GM23338 (cell line): ENCODE measurements around the gene DLG3.

Experiments used
- CREB1 ChIP-seq: fragments of 250-450 bp; sonication (Bioruptor Pico); IDR thresholded peaks from 2 replicates; pipeline ENCODE4 v1.5.0; 2020; ENCODE audit warnings: low read depth, mild to moderate bottlenecking, moderate library complexity
- EZH2 ChIP-seq: fragments of 200-600 bp; sonication (generic); IDR thresholded peaks from one replicate; pipeline ENCODE4 v1.8.0; 2017; ENCODE audit warnings: antibody characterized with exemption, mild to moderate bottlenecking, low read depth; ENCODE audit not compliant: unreplicated experiment
- EZH2phosphoT487 ChIP-seq: fragments of 200-600 bp; sonication (generic); IDR thresholded peaks from one replicate; pipeline ENCODE4 v1.8.1; 2018; ENCODE audit warnings: antibody characterized with exemption; ENCODE audit not compliant: unreplicated experiment
- JUNB ChIP-seq: IDR thresholded peaks from one replicate; pipeline ENCODE4 v1.6.1; 2016; ENCODE audit warnings: antibody characterized with exemption; ENCODE audit not compliant: unreplicated experiment
- NANOG ChIP-seq: IDR thresholded peaks from 2 replicates; pipeline ENCODE4 v1.6.1; 2016; ENCODE audit warnings: antibody characterized with exemption, borderline replicate concordance
- POLR2AphosphoS5 ChIP-seq: IDR thresholded peaks from 2 replicates; pipeline ENCODE4 v1.6.1; 2016; ENCODE audit warnings: antibody characterized with exemption, low read depth
- STAT1 ChIP-seq: IDR thresholded peaks from one replicate; pipeline ENCODE4 v1.6.1; 2016; ENCODE audit warnings: antibody characterized with exemption; ENCODE audit not compliant: unreplicated experiment
- ZNF114 ChIP-seq: fragments of 250-450 bp; sonication (Bioruptor Pico); IDR thresholded peaks from 2 replicates; pipeline ENCODE4 v1.5.0; 2020; ENCODE audit warnings: mild to moderate bottlenecking, moderate library complexity
- ZNF331 ChIP-seq: fragments of 250-450 bp; sonication (Bioruptor Pico); IDR thresholded peaks from 2 replicates; pipeline ENCODE4 v1.5.0; 2020; ENCODE audit warnings: low read depth, mild to moderate bottlenecking, moderate library complexity
- TF ChIP-seq, protein P1 (sequence below), 2 experiments: fragments of 200-600 bp in 1 of 2; sonication (generic) in 1 of 2; conservative IDR thresholded peaks; 2 replicates each; pipeline versions ENCODE4 v1.5.1 to v1.6.1; 2016 to 2017; ENCODE audit warnings: antibody characterized with exemption in 2 of 2, low read depth in 2 of 2, mild to moderate bottlenecking in 2 of 2, moderate library complexity in 1 of 2
- TF ChIP-seq, protein P2 (sequence below): IDR thresholded peaks from one replicate; pipeline ENCODE4 v1.6.1; 2018; ENCODE audit warnings: antibody characterized with exemption; ENCODE audit not compliant: unreplicated experiment
- TF ChIP-seq, protein P3 (sequence below): fragments of 250-450 bp; sonication (Bioruptor Pico); IDR thresholded peaks from 2 replicates; pipeline ENCODE4 v1.5.0; 2020; ENCODE audit warnings: mild to moderate bottlenecking, moderate library complexity
- TF ChIP-seq, protein P4 (sequence below): IDR thresholded peaks from 2 replicates; pipeline ENCODE4 v1.6.1; 2016; ENCODE audit warnings: antibody characterized with exemption

DNA sequence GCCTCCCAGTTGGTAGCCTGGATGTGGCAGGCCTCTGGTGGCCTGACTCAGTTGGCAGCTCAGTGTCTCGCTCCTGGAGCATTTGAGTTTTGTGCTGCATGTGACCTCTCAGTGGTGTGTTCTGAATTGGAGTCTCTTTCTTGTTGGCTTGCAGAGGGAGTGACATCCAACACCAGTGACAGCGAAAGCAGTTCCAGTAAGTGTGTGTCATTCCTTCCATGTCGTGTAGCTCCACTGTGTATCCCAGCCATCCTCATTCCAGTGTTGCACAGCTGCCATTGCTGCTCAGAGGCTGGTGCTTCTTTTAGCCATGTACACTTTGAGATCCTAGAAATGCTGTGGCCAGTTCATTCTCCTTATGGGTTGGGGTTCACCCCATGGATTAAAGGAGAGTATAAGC lies 52.4 kb downstream of the DLG3 start:
- TF ChIP-seq, protein P1, sequence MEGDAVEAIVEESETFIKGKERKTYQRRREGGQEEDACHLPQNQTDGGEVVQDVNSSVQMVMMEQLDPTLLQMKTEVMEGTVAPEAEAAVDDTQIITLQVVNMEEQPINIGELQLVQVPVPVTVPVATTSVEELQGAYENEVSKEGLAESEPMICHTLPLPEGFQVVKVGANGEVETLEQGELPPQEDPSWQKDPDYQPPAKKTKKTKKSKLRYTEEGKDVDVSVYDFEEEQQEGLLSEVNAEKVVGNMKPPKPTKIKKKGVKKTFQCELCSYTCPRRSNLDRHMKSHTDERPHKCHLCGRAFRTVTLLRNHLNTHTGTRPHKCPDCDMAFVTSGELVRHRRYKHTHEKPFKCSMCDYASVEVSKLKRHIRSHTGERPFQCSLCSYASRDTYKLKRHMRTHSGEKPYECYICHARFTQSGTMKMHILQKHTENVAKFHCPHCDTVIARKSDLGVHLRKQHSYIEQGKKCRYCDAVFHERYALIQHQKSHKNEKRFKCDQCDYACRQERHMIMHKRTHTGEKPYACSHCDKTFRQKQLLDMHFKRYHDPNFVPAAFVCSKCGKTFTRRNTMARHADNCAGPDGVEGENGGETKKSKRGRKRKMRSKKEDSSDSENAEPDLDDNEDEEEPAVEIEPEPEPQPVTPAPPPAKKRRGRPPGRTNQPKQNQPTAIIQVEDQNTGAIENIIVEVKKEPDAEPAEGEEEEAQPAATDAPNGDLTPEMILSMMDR (conservative IDR thresholded peaks at IDR 0.05; ENCODE audit: low read depth in 2 of 2), result no peak
- TF ChIP-seq EZH2phosphoT487, result no peak
- TF ChIP-seq POLR2AphosphoS5, result no peak
- no peak for TF ChIP-seq EZH2
- no peak for TF ChIP-seq CREB1 (CRISPR knock-in tag)
- TF ChIP-seq, protein P2, sequence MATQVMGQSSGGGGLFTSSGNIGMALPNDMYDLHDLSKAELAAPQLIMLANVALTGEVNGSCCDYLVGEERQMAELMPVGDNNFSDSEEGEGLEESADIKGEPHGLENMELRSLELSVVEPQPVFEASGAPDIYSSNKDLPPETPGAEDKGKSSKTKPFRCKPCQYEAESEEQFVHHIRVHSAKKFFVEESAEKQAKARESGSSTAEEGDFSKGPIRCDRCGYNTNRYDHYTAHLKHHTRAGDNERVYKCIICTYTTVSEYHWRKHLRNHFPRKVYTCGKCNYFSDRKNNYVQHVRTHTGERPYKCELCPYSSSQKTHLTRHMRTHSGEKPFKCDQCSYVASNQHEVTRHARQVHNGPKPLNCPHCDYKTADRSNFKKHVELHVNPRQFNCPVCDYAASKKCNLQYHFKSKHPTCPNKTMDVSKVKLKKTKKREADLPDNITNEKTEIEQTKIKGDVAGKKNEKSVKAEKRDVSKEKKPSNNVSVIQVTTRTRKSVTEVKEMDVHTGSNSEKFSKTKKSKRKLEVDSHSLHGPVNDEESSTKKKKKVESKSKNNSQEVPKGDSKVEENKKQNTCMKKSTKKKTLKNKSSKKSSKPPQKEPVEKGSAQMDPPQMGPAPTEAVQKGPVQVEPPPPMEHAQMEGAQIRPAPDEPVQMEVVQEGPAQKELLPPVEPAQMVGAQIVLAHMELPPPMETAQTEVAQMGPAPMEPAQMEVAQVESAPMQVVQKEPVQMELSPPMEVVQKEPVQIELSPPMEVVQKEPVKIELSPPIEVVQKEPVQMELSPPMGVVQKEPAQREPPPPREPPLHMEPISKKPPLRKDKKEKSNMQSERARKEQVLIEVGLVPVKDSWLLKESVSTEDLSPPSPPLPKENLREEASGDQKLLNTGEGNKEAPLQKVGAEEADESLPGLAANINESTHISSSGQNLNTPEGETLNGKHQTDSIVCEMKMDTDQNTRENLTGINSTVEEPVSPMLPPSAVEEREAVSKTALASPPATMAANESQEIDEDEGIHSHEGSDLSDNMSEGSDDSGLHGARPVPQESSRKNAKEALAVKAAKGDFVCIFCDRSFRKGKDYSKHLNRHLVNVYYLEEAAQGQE, result no peak
- TF ChIP-seq JUNB, result no peak
- TF ChIP-seq ZNF331 (CRISPR knock-in tag), result no peak
- no peak for TF ChIP-seq ZNF114 (CRISPR knock-in tag)
- TF ChIP-seq, protein P3, sequence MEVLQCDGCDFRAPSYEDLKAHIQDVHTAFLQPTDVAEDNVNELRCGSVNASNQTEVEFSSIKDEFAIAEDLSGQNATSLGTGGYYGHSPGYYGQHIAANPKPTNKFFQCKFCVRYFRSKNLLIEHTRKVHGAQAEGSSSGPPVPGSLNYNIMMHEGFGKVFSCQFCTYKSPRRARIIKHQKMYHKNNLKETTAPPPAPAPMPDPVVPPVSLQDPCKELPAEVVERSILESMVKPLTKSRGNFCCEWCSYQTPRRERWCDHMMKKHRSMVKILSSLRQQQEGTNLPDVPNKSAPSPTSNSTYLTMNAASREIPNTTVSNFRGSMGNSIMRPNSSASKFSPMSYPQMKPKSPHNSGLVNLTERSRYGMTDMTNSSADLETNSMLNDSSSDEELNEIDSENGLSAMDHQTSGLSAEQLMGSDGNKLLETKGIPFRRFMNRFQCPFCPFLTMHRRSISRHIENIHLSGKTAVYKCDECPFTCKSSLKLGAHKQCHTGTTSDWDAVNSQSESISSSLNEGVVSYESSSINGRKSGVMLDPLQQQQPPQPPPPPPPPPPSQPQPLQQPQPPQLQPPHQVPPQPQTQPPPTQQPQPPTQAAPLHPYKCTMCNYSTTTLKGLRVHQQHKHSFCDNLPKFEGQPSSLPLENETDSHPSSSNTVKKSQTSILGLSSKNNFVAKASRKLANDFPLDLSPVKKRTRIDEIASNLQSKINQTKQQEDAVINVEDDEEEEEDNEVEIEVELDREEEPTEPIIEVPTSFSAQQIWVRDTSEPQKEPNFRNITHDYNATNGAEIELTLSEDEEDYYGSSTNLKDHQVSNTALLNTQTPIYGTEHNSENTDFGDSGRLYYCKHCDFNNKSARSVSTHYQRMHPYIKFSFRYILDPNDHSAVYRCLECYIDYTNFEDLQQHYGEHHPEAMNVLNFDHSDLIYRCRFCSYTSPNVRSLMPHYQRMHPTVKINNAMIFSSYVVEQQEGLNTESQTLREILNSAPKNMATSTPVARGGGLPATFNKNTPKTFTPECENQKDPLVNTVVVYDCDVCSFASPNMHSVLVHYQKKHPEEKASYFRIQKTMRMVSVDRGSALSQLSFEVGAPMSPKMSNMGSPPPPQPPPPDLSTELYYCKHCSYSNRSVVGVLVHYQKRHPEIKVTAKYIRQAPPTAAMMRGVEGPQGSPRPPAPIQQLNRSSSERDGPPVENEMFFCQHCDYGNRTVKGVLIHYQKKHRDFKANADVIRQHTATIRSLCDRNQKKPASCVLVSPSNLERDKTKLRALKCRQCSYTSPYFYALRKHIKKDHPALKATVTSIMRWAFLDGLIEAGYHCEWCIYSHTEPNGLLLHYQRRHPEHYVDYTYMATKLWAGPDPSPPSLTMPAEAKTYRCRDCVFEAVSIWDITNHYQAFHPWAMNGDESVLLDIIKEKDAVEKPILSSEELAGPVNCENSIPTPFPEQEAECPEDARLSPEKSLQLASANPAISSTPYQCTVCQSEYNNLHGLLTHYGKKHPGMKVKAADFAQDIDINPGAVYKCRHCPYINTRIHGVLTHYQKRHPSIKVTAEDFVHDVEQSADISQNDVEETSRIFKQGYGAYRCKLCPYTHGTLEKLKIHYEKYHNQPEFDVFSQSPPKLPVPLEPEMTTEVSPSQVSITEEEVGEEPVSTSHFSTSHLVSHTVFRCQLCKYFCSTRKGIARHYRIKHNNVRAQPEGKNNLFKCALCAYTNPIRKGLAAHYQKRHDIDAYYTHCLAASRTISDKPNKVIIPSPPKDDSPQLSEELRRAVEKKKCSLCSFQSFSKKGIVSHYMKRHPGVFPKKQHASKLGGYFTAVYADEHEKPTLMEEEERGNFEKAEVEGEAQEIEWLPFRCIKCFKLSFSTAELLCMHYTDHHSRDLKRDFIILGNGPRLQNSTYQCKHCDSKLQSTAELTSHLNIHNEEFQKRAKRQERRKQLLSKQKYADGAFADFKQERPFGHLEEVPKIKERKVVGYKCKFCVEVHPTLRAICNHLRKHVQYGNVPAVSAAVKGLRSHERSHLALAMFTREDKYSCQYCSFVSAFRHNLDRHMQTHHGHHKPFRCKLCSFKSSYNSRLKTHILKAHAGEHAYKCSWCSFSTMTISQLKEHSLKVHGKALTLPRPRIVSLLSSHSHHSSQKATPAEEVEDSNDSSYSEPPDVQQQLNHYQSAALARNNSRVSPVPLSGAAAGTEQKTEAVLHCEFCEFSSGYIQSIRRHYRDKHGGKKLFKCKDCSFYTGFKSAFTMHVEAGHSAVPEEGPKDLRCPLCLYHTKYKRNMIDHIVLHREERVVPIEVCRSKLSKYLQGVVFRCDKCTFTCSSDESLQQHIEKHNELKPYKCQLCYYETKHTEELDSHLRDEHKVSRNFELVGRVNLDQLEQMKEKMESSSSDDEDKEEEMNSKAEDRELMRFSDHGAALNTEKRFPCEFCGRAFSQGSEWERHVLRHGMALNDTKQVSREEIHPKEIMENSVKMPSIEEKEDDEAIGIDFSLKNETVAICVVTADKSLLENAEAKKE (CRISPR knock-in tag), result no peak
- TF ChIP-seq, protein P4, sequence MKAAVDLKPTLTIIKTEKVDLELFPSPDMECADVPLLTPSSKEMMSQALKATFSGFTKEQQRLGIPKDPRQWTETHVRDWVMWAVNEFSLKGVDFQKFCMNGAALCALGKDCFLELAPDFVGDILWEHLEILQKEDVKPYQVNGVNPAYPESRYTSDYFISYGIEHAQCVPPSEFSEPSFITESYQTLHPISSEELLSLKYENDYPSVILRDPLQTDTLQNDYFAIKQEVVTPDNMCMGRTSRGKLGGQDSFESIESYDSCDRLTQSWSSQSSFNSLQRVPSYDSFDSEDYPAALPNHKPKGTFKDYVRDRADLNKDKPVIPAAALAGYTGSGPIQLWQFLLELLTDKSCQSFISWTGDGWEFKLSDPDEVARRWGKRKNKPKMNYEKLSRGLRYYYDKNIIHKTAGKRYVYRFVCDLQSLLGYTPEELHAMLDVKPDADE, result no peak
- TF ChIP-seq STAT1, result no peak
- no peak for TF ChIP-seq NANOG
